MCF 10A (cell line): ENCODE data around the gene ACACA. TPM values are rescaled to one million over a fixed set of nuclear protein-coding genes. Genes with fewer than 3 reads are reported as not detected.

Source experiments
- BruUV-seq: library from RNA; stranded (reverse); fragments of 400-500 nt; replicated peaks from 2 replicates; lab custom pipeline; 2021; lab: Mats Ljungman, UMichigan
- CTCF ChIA-PET: fragments of 300-600 bp; sonication (Branson Sonifier 250); formaldehyde crosslinking; extraction: SDS; loops from one replicate; lab custom pipeline; 2021; ENCODE audit warnings: antibody characterized with exemption, inconsistent platforms; lab: Yijun Ruan, JAX
- POLR2A ChIA-PET: fragments of 300-600, 350-650 bp; sonication (Branson Sonifier 250); formaldehyde crosslinking; extraction: SDS; loops from one replicate; lab custom pipeline; 2020; ENCODE audit warnings: antibody characterized with exemption, inconsistent platforms; lab: Yijun Ruan, JAX
- DNase-seq: peaks from one replicate; pipeline ENCODE4 v3.0.0-alpha.2; 2018; ENCODE audit not compliant: unreplicated experiment
- H3K27ac Mint-ChIP-seq: one replicate; pipeline ENCODE4 v1.8.0; 2022; ENCODE audit warnings: mild to moderate bottlenecking, low read depth, mixed read lengths; ENCODE audit not compliant: unreplicated experiment
- H3K27me3 Mint-ChIP-seq: one replicate; pipeline ENCODE4 v1.8.0; 2022; ENCODE audit warnings: mixed read lengths; ENCODE audit not compliant: insufficient read depth, unreplicated experiment
- H3K36me3 Mint-ChIP-seq: one replicate; pipeline ENCODE4 v1.8.0; 2022; ENCODE audit warnings: mild to moderate bottlenecking, moderate library complexity, mixed read lengths; ENCODE audit not compliant: insufficient read depth, unreplicated experiment
- H3K4me1 Mint-ChIP-seq: one replicate; pipeline ENCODE4 v1.8.0; 2022; ENCODE audit warnings: mixed read lengths; ENCODE audit not compliant: insufficient read depth, unreplicated experiment
- H3K4me3 Mint-ChIP-seq: one replicate; pipeline ENCODE4 v1.8.0; 2022; ENCODE audit warnings: mild to moderate bottlenecking, moderate library complexity, mixed read lengths; ENCODE audit not compliant: unreplicated experiment
- H3K9me3 Mint-ChIP-seq: one replicate; pipeline ENCODE4 v1.8.0; 2022; ENCODE audit warnings: mixed read lengths; ENCODE audit not compliant: unreplicated experiment
- CTCF ChIP-seq: fragments of 200-600 bp; IDR thresholded peaks from one replicate; pipeline ENCODE4 v1.8.0; 2022; ENCODE audit warnings: antibody characterized with exemption, mild to moderate bottlenecking; ENCODE audit not compliant: unreplicated experiment
- intact Hi-C: fragments of 100-400 bp; cut with micrococcal nuclease; formaldehyde crosslinking; loops from 2 replicates; pipeline ENCODE4 v1.14.1; 2022
- total RNA-seq: library from RNA; stranded (reverse); gene quantifications from 2 replicates; pipeline ENCODE4 v1.2.3, GENCODE V29; 2022

The ACACA gene
- total RNA-seq, 1 experiment from 2014 or later = 100 TPM

GRCh38 chr17:37385474-37385990 is 21.1 kb downstream of the ACACA start:
- no peak for DNase-seq
- H3K36me3 Mint-ChIP-seq = no peaks in the 10 kb centered on the region
- H3K27ac Mint-ChIP-seq = no peak overlapping the region
- POLR2A ChIA-PET = interaction anchor here (1.2 kb wide), 1 partner anchor 12 kb away, joined by 3 read pairs; no protein-coding TSS in a partner anchor
- peaks cover 15% of the 10 kb centered on the region for H3K4me1 Mint-ChIP-seq
- CTCF ChIA-PET = interaction anchor here (0.6 to 2.2 kb wide), 7 partner anchors 9 to 169 kb away, joined by 3 to 13 read pairs (median 3); no protein-coding TSS in a partner anchor
- H3K27me3 Mint-ChIP-seq = no peaks in the 10 kb centered on the region
- no TSS peak for BruUV-seq
- no peaks in the 10 kb centered on the region for H3K9me3 Mint-ChIP-seq
- no peak overlapping the region for H3K4me3 Mint-ChIP-seq
- intact Hi-C loops = no loop called here
- no peak for TF ChIP-seq CTCF

- ChIA-PET CTCF (interaction anchor here (0.6 kb wide), 1 partner anchor 168 kb away, joined by 3 read pairs; no protein-coding TSS in a partner anchor), POLR2A (no interaction called here)
- Mint-ChIP-seq H3K4me1 (peaks cover 15% of the 10 kb centered on the region), H3K27ac (no peak overlapping the region), H3K27me3 (no peaks in the 10 kb centered on the region), H3K36me3 (no peaks in the 10 kb centered on the region), H3K9me3 (no peaks in the 10 kb centered on the region), H3K4me3 (no peak overlapping the region)
- intact Hi-C loops = no loop called here
- TF ChIP-seq CTCF = no peak
- BruUV-seq = no TSS peak
- no peak for DNase-seq
Observed at GRCh38 chr17:37384560-37385149, 22.0 kb downstream of the ACACA start.

GRCh38 chr17:37382056-37382455 is 24.6 kb downstream of the ACACA start:
- intact Hi-C loops = no loop called here
- ChIA-PET CTCF (interaction anchor here (2.3 kb wide), 1 partner anchor 8 kb away, joined by 22 read pairs; no protein-coding TSS in a partner anchor), POLR2A (interaction anchor here (0.6 to 1.5 kb wide), 2 partner anchors 10 to 25 kb away, joined by 4 to 7 read pairs; partner anchors contain the start of genes ACACA and TADA2A)
- H3K9me3 Mint-ChIP-seq = no peaks in the 10 kb centered on the region
- H3K4me1 Mint-ChIP-seq = peaks cover 15% of the 10 kb centered on the region
- no TSS peak for BruUV-seq
- H3K27ac Mint-ChIP-seq = no peak overlapping the region
- H3K4me3 Mint-ChIP-seq = no peak overlapping the region
- DNase-seq = no peak
- H3K36me3 Mint-ChIP-seq = no peaks in the 10 kb centered on the region
- no peak for TF ChIP-seq CTCF
- H3K27me3 Mint-ChIP-seq = no peaks in the 10 kb centered on the region

GRCh38 chr17:37375706-37376105 is 30.9 kb downstream of the ACACA start, which contains the start of gene C17orf78:
TSS of gene C17orf78 (plus strand) at chr17:37375985. CDS start at chr17:37376093, 108 bp downstream.
- no TSS peak for BruUV-seq
- Mint-ChIP-seq H3K27me3 (no peaks in the 10 kb centered on the region), H3K9me3 (no peaks in the 10 kb centered on the region), H3K4me3 (no peak within 1 kb of the TSS), H3K4me1 (peaks cover 6% of the 10 kb centered on the region), H3K36me3 (no peaks in the 10 kb centered on the region), H3K27ac (no peak within 1 kb of the TSS)
- ChIA-PET POLR2A (no interaction called here), CTCF (interaction anchor here (0.7 to 6.1 kb wide), 7 partner anchors 15 to 152 kb away, joined by 3 to 31 read pairs (median 5); no protein-coding TSS in a partner anchor)
- no peak for DNase-seq
- intact Hi-C loops = loop anchor here (10.0 kb wide), 2 partner anchors 149 to 771 kb away; partner anchors contain the start of gene MRM1
- no peak for TF ChIP-seq CTCF
